Spleen (tissue), 11 donors: ENCODE results near the gene TLNRD1. TPM values are rescaled to one million over a fixed set of nuclear protein-coding genes. Genes with fewer than 3 reads are reported as not detected.

Experiments
- DNase-seq: peaks from one replicate; pipeline ENCODE4 v3.0.0-alpha.2; 2020
- H3K27ac ChIP-seq, 8 donors: fragments of 200-600 bp; sonication (generic) in 7 of 8; 1 replicate in 4 of 8; 2 replicates in 4 of 8; pipeline versions ENCODE4 v1.5.0 to v1.8.0; 2016 to 2021; ENCODE audit warnings: inconsistent platforms in 4 of 8, mild to moderate bottlenecking in 4 of 8, moderate library complexity in 1 of 8
- H3K27me3 ChIP-seq, 7 donors: fragments of 200-600 bp; sonication (generic) in 6 of 7; replicated peaks in 1 of 7; 1 replicate in 4 of 7; 2 replicates in 3 of 7; pipeline versions ENCODE4 v1.5.0 to v1.8.0; 2016 to 2021; ENCODE audit warnings: inconsistent platforms in 3 of 7, mild to moderate bottlenecking in 1 of 7
- H3K36me3 ChIP-seq, 6 donors: fragments of 200-600 bp; sonication (generic) in 5 of 6; 1 replicate in 4 of 6; 2 replicates in 2 of 6; pipeline versions ENCODE4 v1.5.0 to v1.8.0; 2016 to 2021; ENCODE audit warnings: inconsistent platforms in 2 of 6
- H3K4me1 ChIP-seq, 6 donors: fragments of 200-600 bp; sonication (generic) in 5 of 6; 1 replicate in 3 of 6; 2 replicates in 3 of 6; pipeline versions ENCODE4 v1.5.0 to v1.8.0; 2016 to 2021; ENCODE audit warnings: inconsistent platforms in 3 of 6
- H3K4me3 ChIP-seq, 8 donors: fragments of 200-600 bp; sonication (generic) in 7 of 8; 1 replicate in 4 of 8; 2 replicates in 4 of 8; pipeline versions ENCODE4 v1.5.0 to v1.8.0; 2016 to 2021; ENCODE audit warnings: inconsistent platforms in 4 of 8, mild to moderate bottlenecking in 4 of 8, moderate library complexity in 2 of 8
- H3K9me3 ChIP-seq, 8 donors: fragments of 200-600 bp; sonication (generic) in 7 of 8; 1 replicate in 4 of 8; 2 replicates in 4 of 8; pipeline versions ENCODE4 v1.5.0 to v1.8.0; 2016 to 2021; ENCODE audit warnings: inconsistent platforms in 4 of 8
- POLR2A ChIP-seq, 3 donors: fragments of 450-650 bp; IDR thresholded peaks; one replicate each; pipeline ENCODE4 v1.5.1; 2017; ENCODE audit warnings: antibody characterized with exemption in 3 of 3, mild to moderate bottlenecking in 1 of 3
- POLR2AphosphoS5 ChIP-seq, 3 donors: sonication (generic); formaldehyde crosslinking; IDR thresholded peaks; one replicate each; pipeline ENCODE4 v1.5.1; 2017; ENCODE audit warnings: antibody characterized with exemption in 3 of 3
- WGBS, 5 donors: extraction: QIAGEN DNeasy Blood & Tissue Kit in 3 of 5; methylation state at CpG; one replicate each; pipeline versions ENCODE4 v1.1.5 to v1.1.7; 2013 to 2018; 5-methylcytosine and 5-hydroxymethylcytosine counted together
- intact Hi-C: fragments of 100-400 bp; cut with DNase I; formaldehyde crosslinking; loops from one replicate; pipeline ENCODE4 v1.15.0; 2023; ENCODE audit warnings: low total_unique reads
- polyA plus RNA-seq, 3 donors: library from polyadenylated mRNA; stranded (reverse); fragments of 200-250 nt; gene quantifications; one replicate each; pipeline ENCODE4 v1.2.1, GENCODE V29; 2013
- total RNA-seq, 7 donors: library from RNA; depleted of rRNA in 3 of 7; stranded (reverse); fragments of >200 nt in 3 of 7; fragmentation: NEBNext Ultra II Directional in 4 of 7; extraction: Animal tissue kit (Norgen Biotek cat#: 25700) in 4 of 7; gene quantifications; one replicate each; pipeline versions ENCODE4 v1.1.0 to v1.2.1, GENCODE V29; 2016 to 2021
- TF ChIP-seq, protein P1 (sequence below), 11 experiments: fragments of 200-600 bp in 7 of 11; fragments of 450-650 bp in 4 of 11; sonication (generic) in 4 of 11; IDR thresholded peaks in 8 of 11; conservative IDR thresholded peaks in 3 of 11; 1 replicate in 7 of 11; 2 replicates in 4 of 11; pipeline versions ENCODE4 v1.4.0 to v1.8.0; 2016 to 2021; ENCODE audit warnings: antibody characterized with exemption in 11 of 11, inconsistent platforms in 4 of 11, mild to moderate bottlenecking in 1 of 11
- donor health status: healthy with polysubstance abuse.
- donor health status: DM: no; HTN: no; CAD: no; lungs with moderate emphysema.
- donor health status: DM: no; HTN: no; CAD: no.
- donor health status: Bipolar disorder and iron deficiency.
- donor health status: healthy.
- donor health status: DM: no; HTN: no; CAD: no.
- donor health status: DM: yes; HTN: yes; CAD: no.

TLNRD1 gene
- total and polyA plus RNA-seq, 10 donors: 6.2 to 53.3 (median 30.7) TPM

DNA sequence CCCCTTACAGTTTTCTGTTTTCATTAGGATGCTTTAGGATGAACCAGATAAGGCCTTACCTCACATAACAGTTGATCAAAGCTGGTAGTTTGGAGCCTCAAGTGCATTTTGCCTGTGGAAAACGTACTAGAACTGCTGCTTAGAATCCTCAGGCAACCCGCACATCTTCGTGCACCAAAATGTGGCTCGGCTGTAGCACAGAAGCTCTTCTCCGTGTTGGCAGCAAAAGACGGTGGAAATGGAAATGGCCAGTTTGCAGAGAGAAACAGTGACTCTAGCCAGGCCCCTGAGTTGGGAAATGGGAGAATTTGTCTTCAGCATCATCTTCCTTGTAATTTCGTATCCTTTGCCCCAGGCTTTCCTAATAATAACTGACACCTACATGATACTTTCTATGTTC is 20.6 kb downstream of the TLNRD1 start:
- TF ChIP-seq, protein P1, sequence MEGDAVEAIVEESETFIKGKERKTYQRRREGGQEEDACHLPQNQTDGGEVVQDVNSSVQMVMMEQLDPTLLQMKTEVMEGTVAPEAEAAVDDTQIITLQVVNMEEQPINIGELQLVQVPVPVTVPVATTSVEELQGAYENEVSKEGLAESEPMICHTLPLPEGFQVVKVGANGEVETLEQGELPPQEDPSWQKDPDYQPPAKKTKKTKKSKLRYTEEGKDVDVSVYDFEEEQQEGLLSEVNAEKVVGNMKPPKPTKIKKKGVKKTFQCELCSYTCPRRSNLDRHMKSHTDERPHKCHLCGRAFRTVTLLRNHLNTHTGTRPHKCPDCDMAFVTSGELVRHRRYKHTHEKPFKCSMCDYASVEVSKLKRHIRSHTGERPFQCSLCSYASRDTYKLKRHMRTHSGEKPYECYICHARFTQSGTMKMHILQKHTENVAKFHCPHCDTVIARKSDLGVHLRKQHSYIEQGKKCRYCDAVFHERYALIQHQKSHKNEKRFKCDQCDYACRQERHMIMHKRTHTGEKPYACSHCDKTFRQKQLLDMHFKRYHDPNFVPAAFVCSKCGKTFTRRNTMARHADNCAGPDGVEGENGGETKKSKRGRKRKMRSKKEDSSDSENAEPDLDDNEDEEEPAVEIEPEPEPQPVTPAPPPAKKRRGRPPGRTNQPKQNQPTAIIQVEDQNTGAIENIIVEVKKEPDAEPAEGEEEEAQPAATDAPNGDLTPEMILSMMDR (IDR thresholded peaks at IDR 0.05 in 8 of 11, conservative IDR thresholded peaks at IDR 0.05 in 3 of 11): no peak
- TF ChIP-seq POLR2A (IDR thresholded peaks at IDR 0.05) (no peak), POLR2AphosphoS5 (IDR thresholded peaks at IDR 0.05) (no peak)

DNA sequence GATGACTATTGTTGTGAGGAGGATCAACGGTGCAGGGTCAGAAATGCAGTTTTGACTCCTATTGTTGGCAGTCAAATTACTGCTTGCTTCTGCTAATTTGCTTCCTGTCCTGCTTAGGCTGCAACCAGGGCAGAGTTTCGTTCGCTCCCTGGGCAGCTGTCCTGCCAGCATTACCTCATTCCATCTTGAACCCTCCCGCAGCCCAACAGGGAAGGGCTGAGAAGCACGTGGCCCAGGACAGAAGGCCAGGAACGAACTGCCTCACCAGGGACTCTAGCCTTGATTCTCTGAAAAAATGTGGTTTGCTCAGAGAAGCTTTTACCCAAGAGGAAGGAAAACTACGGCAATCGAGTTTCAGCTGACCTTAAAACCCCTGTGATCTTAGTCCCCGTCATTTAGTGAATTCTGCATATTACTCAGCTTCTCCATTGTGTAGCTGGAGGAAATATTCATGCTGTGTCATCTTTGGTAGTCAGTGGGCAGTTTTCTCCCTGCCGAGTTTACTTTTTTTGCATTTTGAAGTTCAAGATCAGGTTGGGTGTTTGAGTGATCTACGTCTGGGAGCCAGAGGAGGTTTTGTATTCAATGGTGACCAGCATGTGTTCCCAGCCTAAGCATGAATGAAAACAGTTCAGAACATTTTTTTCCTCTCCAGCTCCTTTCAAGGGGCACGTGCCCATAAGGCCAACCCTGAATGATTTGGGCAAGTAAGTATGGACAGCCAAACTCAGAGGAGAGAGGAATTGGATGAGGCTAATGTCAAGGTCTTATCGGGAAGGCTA is 23.0 kb downstream of the TLNRD1 start:
- peak; percentile 86 for DNase-seq
- intact Hi-C loops: no loop called here
- TF ChIP-seq POLR2AphosphoS5 (IDR thresholded peaks at IDR 0.05): peak in 2 of 3 donors; percentile 79 to 83
- TF ChIP-seq, protein P1 (IDR thresholded peaks at IDR 0.05 in 8 of 11, conservative IDR thresholded peaks at IDR 0.05 in 3 of 11): no peak

More for the DNA sequence above, 20.6 kb downstream of the TLNRD1 start:
- no peak overlapping the region for H3K27ac ChIP-seq
- 93 to 98% (median 94%) methylated on average over 7 of the region's 7 CpGs for WGBS, 5 donors
- no peak overlapping the region for H3K4me3 ChIP-seq
- peaks cover 10 to 33% (median 26%) of the 10 kb centered on the region in 6 donors for H3K4me1 ChIP-seq
- H3K9me3 ChIP-seq: no peaks in the 10 kb centered on the region
- no peaks in the 10 kb centered on the region for H3K36me3 ChIP-seq
- DNase-seq: no peak
- intact Hi-C loops: no loop called here
- no peaks in the 10 kb centered on the region for H3K27me3 ChIP-seq

DNA sequence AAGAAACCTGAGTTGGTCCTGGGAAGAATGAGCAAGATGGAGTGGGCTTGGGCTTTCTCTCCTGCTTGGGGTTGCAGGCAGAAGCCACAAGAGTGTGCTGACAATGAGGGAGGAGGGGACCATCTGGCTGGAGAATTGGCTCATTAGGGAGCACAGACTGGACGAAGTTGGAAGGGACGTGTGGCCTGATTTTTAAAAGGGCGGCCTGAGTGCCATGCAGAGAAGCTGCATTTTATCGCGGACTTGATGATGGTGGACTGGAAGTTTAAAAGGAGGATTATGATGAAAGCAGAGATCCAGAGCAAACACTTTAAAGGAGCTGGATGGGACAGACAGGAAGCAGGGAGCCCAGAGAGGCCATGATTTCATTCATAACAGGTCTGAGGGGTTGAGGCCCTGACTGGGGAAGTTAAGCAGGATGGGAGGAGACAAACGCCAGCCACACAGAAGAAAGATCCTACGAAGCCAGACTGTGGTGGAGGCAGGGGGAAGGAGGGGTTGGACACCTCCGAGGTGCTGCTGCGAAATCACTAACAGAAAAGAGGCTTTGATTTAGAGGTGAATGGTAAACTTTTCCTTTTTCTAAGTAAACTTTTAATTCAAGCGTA is 23.6 kb downstream of the TLNRD1 start:
- 62 to 75% (median 64%) methylated on average over 10 of the region's 10 CpGs for WGBS, 5 donors
- H3K36me3 ChIP-seq: no peaks in the 10 kb centered on the region
- TF ChIP-seq, protein P1 (IDR thresholded peaks at IDR 0.05 in 8 of 11, conservative IDR thresholded peaks at IDR 0.05 in 3 of 11): no peak
- TF ChIP-seq POLR2A (IDR thresholded peaks at IDR 0.05) (no peak), POLR2AphosphoS5 (IDR thresholded peaks at IDR 0.05) (no peak)
- intact Hi-C loops: no loop called here
- DNase-seq: no peak
- H3K9me3 ChIP-seq: no peaks in the 10 kb centered on the region
- peaks cover 10 to 38% (median 27%) of the 10 kb centered on the region in 6 donors for H3K4me1 ChIP-seq
- peak overlapping the region; percentile 49 to 83 (median 76) for H3K27ac ChIP-seq
- H3K4me3 ChIP-seq: peak overlapping the region in 1 of 8 donors; percentile 41
- no peaks in the 10 kb centered on the region for H3K27me3 ChIP-seq

More for the DNA sequence above, 23.0 kb downstream of the TLNRD1 start:
- Histone ChIP-seq H3K4me3 (peak overlapping the region in 2 of 8 donors; percentile 1 to 41), H3K9me3 (no peaks in the 10 kb centered on the region), H3K4me1 (peaks cover 10 to 33% (median 26%) of the 10 kb centered on the region in 6 donors), H3K27ac (peak overlapping the region; percentile 49 to 83 (median 76)), H3K36me3 (no peaks in the 10 kb centered on the region), H3K27me3 (no peaks in the 10 kb centered on the region)
- WGBS, 5 donors: 15 to 21% (median 17%) methylated on average over 13 of the region's 13 CpGs

DNA sequence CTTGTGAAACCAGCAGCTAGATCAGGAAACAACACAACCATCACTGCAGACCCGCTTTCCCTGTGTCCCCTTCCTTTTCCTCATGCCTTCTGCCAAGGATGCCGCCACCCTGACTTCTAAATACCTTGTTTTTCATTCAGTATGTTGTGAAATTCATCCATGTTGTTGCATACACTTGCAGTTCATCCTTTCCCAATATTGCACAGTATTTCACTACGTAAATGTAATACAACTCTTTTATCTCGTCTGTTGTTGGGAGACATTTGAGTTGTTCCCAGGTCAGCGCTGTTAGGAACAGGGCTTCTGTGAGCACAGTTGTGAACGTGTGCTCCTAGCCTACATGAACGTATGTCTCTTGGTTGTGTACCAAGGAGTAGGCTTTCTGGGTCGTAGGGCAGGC is 24.2 kb downstream of the TLNRD1 start:
- WGBS, 5 donors: 67 to 92% (median 87%) methylated on average over 8 of the region's 8 CpGs
- H3K36me3 ChIP-seq: no peaks in the 10 kb centered on the region
- no peak for DNase-seq
- TF ChIP-seq, protein P1 (IDR thresholded peaks at IDR 0.05 in 8 of 11, conservative IDR thresholded peaks at IDR 0.05 in 3 of 11): no peak
- TF ChIP-seq POLR2A (IDR thresholded peaks at IDR 0.05): no peak
- TF ChIP-seq POLR2AphosphoS5 (IDR thresholded peaks at IDR 0.05): no peak
- H3K27ac ChIP-seq: peak overlapping the region in 4 of 8 donors; percentile 76 to 83 (median 80)
- intact Hi-C loops: no loop called here
- no peaks in the 10 kb centered on the region for H3K9me3 ChIP-seq
- no peak overlapping the region for H3K4me3 ChIP-seq
- peaks cover 10 to 44% (median 30%) of the 10 kb centered on the region in 6 donors for H3K4me1 ChIP-seq
- no peaks in the 10 kb centered on the region for H3K27me3 ChIP-seq
